Loucy (cell line): ENCODE measurements around the gene TRPM5.

Experiments used
- EZH2phosphoT487 ChIP-seq: fragments of 200-600 bp; IDR thresholded peaks from 2 replicates; pipeline ENCODE4 v1.6.1; 2018; ENCODE audit warnings: antibody characterized with exemption, mild to moderate bottlenecking, moderate library complexity, borderline replicate concordance
- TF ChIP-seq, protein P1 (sequence below): fragments of 200-600 bp; sonication (generic); conservative IDR thresholded peaks from 2 replicates; pipeline ENCODE4 v1.5.1; 2014; ENCODE audit warnings: mild to moderate bottlenecking, antibody characterized with exemption, low read length

DNA sequence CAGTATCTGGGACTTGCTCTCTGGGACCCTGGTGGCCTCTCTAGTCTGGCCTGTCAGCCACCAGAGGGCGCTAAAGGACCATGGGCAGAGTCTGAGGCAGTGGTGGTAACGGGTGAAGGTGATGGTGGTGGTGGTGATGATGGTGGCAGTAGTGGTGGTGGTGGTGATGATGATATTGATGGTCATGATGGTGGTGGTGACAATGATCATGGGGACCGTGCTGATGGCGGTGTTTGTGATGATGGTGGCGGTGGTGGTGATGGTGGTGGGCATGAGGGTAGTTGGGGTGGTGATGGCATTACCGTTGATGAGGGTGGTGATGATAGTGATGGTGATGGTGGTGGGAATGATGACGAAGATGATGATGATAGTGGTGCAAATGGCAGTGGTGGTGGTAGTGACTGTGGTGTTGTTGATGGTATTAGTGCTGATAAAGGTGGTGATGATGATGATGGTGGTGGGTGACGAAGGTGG is 16.0 kb downstream of the TRPM5 start:
- TF ChIP-seq, protein P1, sequence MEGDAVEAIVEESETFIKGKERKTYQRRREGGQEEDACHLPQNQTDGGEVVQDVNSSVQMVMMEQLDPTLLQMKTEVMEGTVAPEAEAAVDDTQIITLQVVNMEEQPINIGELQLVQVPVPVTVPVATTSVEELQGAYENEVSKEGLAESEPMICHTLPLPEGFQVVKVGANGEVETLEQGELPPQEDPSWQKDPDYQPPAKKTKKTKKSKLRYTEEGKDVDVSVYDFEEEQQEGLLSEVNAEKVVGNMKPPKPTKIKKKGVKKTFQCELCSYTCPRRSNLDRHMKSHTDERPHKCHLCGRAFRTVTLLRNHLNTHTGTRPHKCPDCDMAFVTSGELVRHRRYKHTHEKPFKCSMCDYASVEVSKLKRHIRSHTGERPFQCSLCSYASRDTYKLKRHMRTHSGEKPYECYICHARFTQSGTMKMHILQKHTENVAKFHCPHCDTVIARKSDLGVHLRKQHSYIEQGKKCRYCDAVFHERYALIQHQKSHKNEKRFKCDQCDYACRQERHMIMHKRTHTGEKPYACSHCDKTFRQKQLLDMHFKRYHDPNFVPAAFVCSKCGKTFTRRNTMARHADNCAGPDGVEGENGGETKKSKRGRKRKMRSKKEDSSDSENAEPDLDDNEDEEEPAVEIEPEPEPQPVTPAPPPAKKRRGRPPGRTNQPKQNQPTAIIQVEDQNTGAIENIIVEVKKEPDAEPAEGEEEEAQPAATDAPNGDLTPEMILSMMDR = peak; percentile 98
- no peak for TF ChIP-seq EZH2phosphoT487
